Sigmoid colon (tissue), 4 donors: ENCODE measurements around the gene MBP.

Source experiments
- EP300 ChIP-seq, 4 donors: sonication (generic); formaldehyde crosslinking; IDR thresholded peaks; one replicate each; pipeline ENCODE4 v1.6.1; 2017; ENCODE audit warnings: antibody characterized with exemption in 4 of 4
- POLR2A ChIP-seq, 2 donors: fragments of 450-650 bp; IDR thresholded peaks; one replicate each; pipeline ENCODE4 v1.6.1; 2016; ENCODE audit warnings: antibody characterized with exemption in 2 of 2, mild to moderate bottlenecking in 2 of 2, moderate library complexity in 2 of 2
- POLR2AphosphoS5 ChIP-seq, 4 donors: sonication (generic); formaldehyde crosslinking; IDR thresholded peaks; one replicate each; pipeline ENCODE4 v1.6.1; 2017; ENCODE audit warnings: antibody characterized with exemption in 4 of 4
- TF ChIP-seq, protein P1 (sequence below), 4 experiments: fragments of 450-650 bp in 3 of 4; fragments of 200-600 bp in 1 of 4; IDR thresholded peaks; one replicate each; pipeline ENCODE4 v1.5.1; 2016 to 2019; ENCODE audit warnings: antibody characterized with exemption in 4 of 4, mild to moderate bottlenecking in 3 of 4, moderate library complexity in 2 of 4

GRCh38 chr18:77124452-77124922 lies 8.1 kb downstream of the MBP start:
- TF ChIP-seq, protein P1, sequence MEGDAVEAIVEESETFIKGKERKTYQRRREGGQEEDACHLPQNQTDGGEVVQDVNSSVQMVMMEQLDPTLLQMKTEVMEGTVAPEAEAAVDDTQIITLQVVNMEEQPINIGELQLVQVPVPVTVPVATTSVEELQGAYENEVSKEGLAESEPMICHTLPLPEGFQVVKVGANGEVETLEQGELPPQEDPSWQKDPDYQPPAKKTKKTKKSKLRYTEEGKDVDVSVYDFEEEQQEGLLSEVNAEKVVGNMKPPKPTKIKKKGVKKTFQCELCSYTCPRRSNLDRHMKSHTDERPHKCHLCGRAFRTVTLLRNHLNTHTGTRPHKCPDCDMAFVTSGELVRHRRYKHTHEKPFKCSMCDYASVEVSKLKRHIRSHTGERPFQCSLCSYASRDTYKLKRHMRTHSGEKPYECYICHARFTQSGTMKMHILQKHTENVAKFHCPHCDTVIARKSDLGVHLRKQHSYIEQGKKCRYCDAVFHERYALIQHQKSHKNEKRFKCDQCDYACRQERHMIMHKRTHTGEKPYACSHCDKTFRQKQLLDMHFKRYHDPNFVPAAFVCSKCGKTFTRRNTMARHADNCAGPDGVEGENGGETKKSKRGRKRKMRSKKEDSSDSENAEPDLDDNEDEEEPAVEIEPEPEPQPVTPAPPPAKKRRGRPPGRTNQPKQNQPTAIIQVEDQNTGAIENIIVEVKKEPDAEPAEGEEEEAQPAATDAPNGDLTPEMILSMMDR (IDR thresholded peaks at IDR 0.05), result no peak
- no peak for TF ChIP-seq POLR2AphosphoS5 (IDR thresholded peaks at IDR 0.05)
- no peak for TF ChIP-seq EP300 (IDR thresholded peaks at IDR 0.05)
- no peak for TF ChIP-seq POLR2A (IDR thresholded peaks at IDR 0.05)
